ENCODE results near the gene CSNK1G1. TPM values are rescaled to one million over a fixed set of nuclear protein-coding genes. Genes with fewer than 3 reads are reported as not detected.

CSNK1G1 gene
- total RNA-seq, 1 donor from 2014 or later: 37.0 TPM

DNA sequence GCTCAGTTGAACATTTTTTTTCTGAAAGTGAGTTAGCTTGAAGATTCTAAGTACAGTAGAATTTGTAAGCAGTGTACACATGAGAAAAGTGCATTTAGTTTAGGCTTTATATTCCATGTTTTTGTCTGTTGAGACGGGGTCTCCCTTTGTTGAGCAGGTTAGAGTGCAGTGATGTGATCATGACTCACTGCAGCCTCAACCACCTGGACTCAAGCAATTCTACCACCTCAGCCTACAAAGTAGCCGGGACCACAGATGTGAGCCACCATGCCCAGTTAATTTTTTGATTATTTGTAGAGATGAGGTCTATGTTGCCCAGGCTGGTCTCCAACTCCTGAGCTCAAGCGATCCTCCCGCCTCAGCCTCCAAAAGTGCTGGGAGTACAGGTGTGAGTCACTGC is 5.3 kb upstream of the CSNK1G1 start:
- Mint-ChIP-seq H3K27me3 (ENCODE audit: low read depth, unreplicated experiment) (no peaks in the 10 kb centered on the region), H3K9me3 (ENCODE audit: unreplicated experiment) (no peaks in the 10 kb centered on the region), H3K4me1 (ENCODE audit: low read depth, unreplicated experiment) (peaks cover 4% of the 10 kb centered on the region), H3K27ac (ENCODE audit: unreplicated experiment) (no peak overlapping the region), H3K36me3 (ENCODE audit: low read depth, unreplicated experiment) (no peaks in the 10 kb centered on the region), H3K4me3 (ENCODE audit: unreplicated experiment) (no peak overlapping the region)
- DNase-seq (ENCODE audit: low read depth): no peak
- no peak overlapping the region for H3K4me3 ChIP-seq (ENCODE audit: insufficient read depth, low read depth, low read length)
- no peak overlapping the region for H2AFZ ChIP-seq (ENCODE audit: low read depth, low read length)
- no peak overlapping the region for H3K27ac ChIP-seq (ENCODE audit: low read depth, low read length)
- no peaks in the 10 kb centered on the region for H3K27me3 ChIP-seq (ENCODE audit: insufficient read depth, low read length)
- H3K79me2 ChIP-seq (ENCODE audit: insufficient read depth, low read length): no peaks in the 10 kb centered on the region
- no peaks in the 10 kb centered on the region for H4K20me1 ChIP-seq (ENCODE audit: insufficient read depth, low read length)
- no peaks in the 10 kb centered on the region for H3K4me1 ChIP-seq (ENCODE audit: insufficient read depth, low read length)
- no peak overlapping the region for H3K9ac ChIP-seq (ENCODE audit: low read length)
- no peak for TF ChIP-seq CTCF (IDR thresholded peaks at IDR 0.05; ENCODE audit: insufficient read depth, low read depth, low read length)
- no peaks in the 10 kb centered on the region for H3K36me3 ChIP-seq (ENCODE audit: insufficient read depth, low read length)
- no peak for FAIRE-seq
- H3K9me3 ChIP-seq (ENCODE audit: insufficient read depth, low read depth, low read length): no peaks in the 10 kb centered on the region
- H3K4me2 ChIP-seq (ENCODE audit: low read length): no peak overlapping the region

GRCh38 chr15:64356710-64357040 is 702 bp upstream of the CSNK1G1 start:
- peak overlapping the region; percentile 94 for H3K4me2 ChIP-seq (ENCODE audit: low read length)
- H3K36me3 Mint-ChIP-seq (ENCODE audit: low read depth, unreplicated experiment): no peaks in the 10 kb centered on the region
- H2AFZ ChIP-seq (ENCODE audit: low read depth, low read length): peak overlapping the region; percentile 92
- DNase-seq (ENCODE audit: low read depth) (no peak), FAIRE-seq (no peak)
- H3K79me2 ChIP-seq (ENCODE audit: insufficient read depth, low read length): peaks cover 38% of the 10 kb centered on the region
- H3K9ac ChIP-seq (ENCODE audit: low read length): peak overlapping the region; percentile 91
- H3K4me3 ChIP-seq (ENCODE audit: insufficient read depth, low read depth, low read length): peak overlapping the region; percentile 82
- peak overlapping the region; percentile 98 for H3K27ac Mint-ChIP-seq (ENCODE audit: unreplicated experiment)
- H4K20me1 ChIP-seq (ENCODE audit: insufficient read depth, low read length): peaks cover 5% of the 10 kb centered on the region
- H3K27ac ChIP-seq (ENCODE audit: low read depth, low read length): peak overlapping the region; percentile 48
- H3K9me3 Mint-ChIP-seq (ENCODE audit: unreplicated experiment): no peaks in the 10 kb centered on the region
- peak overlapping the region; percentile 96 for H3K4me3 Mint-ChIP-seq (ENCODE audit: unreplicated experiment)
- peaks cover under 1% of the 10 kb centered on the region for H3K4me1 ChIP-seq (ENCODE audit: insufficient read depth, low read length)
- no peaks in the 10 kb centered on the region for H3K27me3 Mint-ChIP-seq (ENCODE audit: low read depth, unreplicated experiment)
- H3K27me3 ChIP-seq (ENCODE audit: insufficient read depth, low read length): no peaks in the 10 kb centered on the region
- no peaks in the 10 kb centered on the region for H3K9me3 ChIP-seq (ENCODE audit: insufficient read depth, low read depth, low read length)
- H3K4me1 Mint-ChIP-seq (ENCODE audit: low read depth, unreplicated experiment): peaks cover 6% of the 10 kb centered on the region
- H3K36me3 ChIP-seq (ENCODE audit: insufficient read depth, low read length): no peaks in the 10 kb centered on the region
- TF ChIP-seq EZH2 (IDR thresholded peaks at IDR 0.05; ENCODE audit: insufficient read depth, low read length) (no peak), CTCF (IDR thresholded peaks at IDR 0.05; ENCODE audit: insufficient read depth, low read depth, low read length) (no peak)

- Mint-ChIP-seq H3K9me3 (ENCODE audit: unreplicated experiment) (no peaks in the 10 kb centered on the region), H3K4me3 (ENCODE audit: unreplicated experiment) (peak overlapping the region; percentile 96), H3K27me3 (ENCODE audit: low read depth, unreplicated experiment) (no peaks in the 10 kb centered on the region), H3K36me3 (ENCODE audit: low read depth, unreplicated experiment) (no peaks in the 10 kb centered on the region), H3K27ac (ENCODE audit: unreplicated experiment) (peak overlapping the region; percentile 91), H3K4me1 (ENCODE audit: low read depth, unreplicated experiment) (peaks cover 14% of the 10 kb centered on the region)
- peak overlapping the region; percentile 69 for H3K27ac ChIP-seq (ENCODE audit: low read depth, low read length)
- TF ChIP-seq CTCF (IDR thresholded peaks at IDR 0.05; ENCODE audit: insufficient read depth, low read depth, low read length) (no peak), EZH2 (IDR thresholded peaks at IDR 0.05; ENCODE audit: insufficient read depth, low read length) (no peak)
- peaks cover 4% of the 10 kb centered on the region for H3K4me1 ChIP-seq (ENCODE audit: insufficient read depth, low read length)
- no peaks in the 10 kb centered on the region for H3K9me3 ChIP-seq (ENCODE audit: insufficient read depth, low read depth, low read length)
- FAIRE-seq (no peak), DNase-seq (ENCODE audit: low read depth) (no peak)
- H3K4me3 ChIP-seq (ENCODE audit: insufficient read depth, low read depth, low read length): peak overlapping the region; percentile 82
- H2AFZ ChIP-seq (ENCODE audit: low read depth, low read length): peak overlapping the region; percentile 68
- peak overlapping the region; percentile 94 for H3K4me2 ChIP-seq (ENCODE audit: low read length)
- H3K9ac ChIP-seq (ENCODE audit: low read length): peak overlapping the region; percentile 91
- H4K20me1 ChIP-seq (ENCODE audit: insufficient read depth, low read length): peaks cover 11% of the 10 kb centered on the region
- H3K79me2 ChIP-seq (ENCODE audit: insufficient read depth, low read length): peaks cover 50% of the 10 kb centered on the region
- H3K27me3 ChIP-seq (ENCODE audit: insufficient read depth, low read length): no peaks in the 10 kb centered on the region
- no peaks in the 10 kb centered on the region for H3K36me3 ChIP-seq (ENCODE audit: insufficient read depth, low read length)
These were observed 527 bp downstream of the CSNK1G1 start for GRCh38 chr15:64355348-64355943.
